GM23338 (cell line): ENCODE measurements around the gene C8G. TPM values are rescaled to one million over a fixed set of nuclear protein-coding genes. Genes with fewer than 3 reads are reported as not detected.

Source experiments
- ATAC-seq: fragments of 200-7000 bp; cut with Tn5 transposase; 3 replicates; pipeline ENCODE4 v1.9.1; 2020
- DNase-seq: peaks from one replicate; pipeline ENCODE4 v3.0.0-alpha.2; 2015; ENCODE audit warnings: low spot score
- H2AFZ ChIP-seq: fragments of 200-600 bp; sonication (generic); 2 replicates; pipeline ENCODE4 v1.8.0; 2016; ENCODE audit warnings: antibody characterized with exemption, mild to moderate bottlenecking, moderate library complexity
- H3F3A ChIP-seq: fragments of 200-600 bp; sonication (generic); replicated peaks from 2 replicates; pipeline ENCODE4 v1.8.0; 2017; ENCODE audit warnings: antibody characterized with exemption, mixed run types, low read depth
- H3K27ac ChIP-seq: fragments of 200-600 bp; sonication (generic); 2 replicates; pipeline ENCODE4 v1.6.1; 2016; ENCODE audit warnings: low read depth
- H3K27me3 ChIP-seq: fragments of 200-600 bp; sonication (generic); 2 replicates; pipeline ENCODE4 v1.8.0; 2016; ENCODE audit warnings: mild to moderate bottlenecking, mixed run types, moderate library complexity; ENCODE audit not compliant: insufficient read depth
- H3K36me3 ChIP-seq: fragments of 200-600 bp; sonication (generic); 2 replicates; pipeline ENCODE4 v1.8.0; 2016; ENCODE audit warnings: mild to moderate bottlenecking; ENCODE audit not compliant: insufficient read depth
- H3K4me1 ChIP-seq: fragments of 200-600 bp; sonication (generic); 2 replicates; pipeline ENCODE4 v1.8.0; 2016; ENCODE audit warnings: mild to moderate bottlenecking, moderate library complexity; ENCODE audit not compliant: insufficient read depth
- H3K4me2 ChIP-seq: fragments of 200-600 bp; sonication (generic); 2 replicates; pipeline ENCODE4 v1.7.1; 2017; ENCODE audit warnings: mixed run types
- H3K4me3 ChIP-seq: fragments of 200-600 bp; sonication (generic); 2 replicates; pipeline ENCODE4 v1.6.1; 2016; ENCODE audit warnings: mixed run types
- H3K79me2 ChIP-seq: fragments of 200-600 bp; sonication (generic); replicated peaks from 2 replicates; pipeline ENCODE4 v1.8.0; 2017; ENCODE audit warnings: mild to moderate bottlenecking; ENCODE audit not compliant: insufficient read depth
- H3K9me2 ChIP-seq: fragments of 200-600 bp; sonication (generic); 2 replicates; pipeline ENCODE4 v1.8.0; 2017; ENCODE audit not compliant: insufficient read depth
- H4K20me1 ChIP-seq: fragments of 200-600 bp; sonication (generic); replicated peaks from 2 replicates; pipeline ENCODE4 v1.8.0; 2017; ENCODE audit warnings: mild to moderate bottlenecking; ENCODE audit not compliant: insufficient read depth
- H3K27ac Mint-ChIP-seq: 2 replicates; pipeline ENCODE4 v1.8.0; 2020; ENCODE audit warnings: inconsistent platforms, mild to moderate bottlenecking, moderate library complexity, mixed read lengths
- H3K27me3 Mint-ChIP-seq: 3 replicates; pipeline ENCODE4 v1.8.0; 2022; ENCODE audit warnings: low read depth, mild to moderate bottlenecking, moderate library complexity, mixed read lengths, inconsistent platforms; ENCODE audit not compliant: insufficient read depth, poor library complexity
- H3K36me3 Mint-ChIP-seq: 3 replicates; pipeline ENCODE4 v1.8.0; 2021; ENCODE audit warnings: low read depth, mild to moderate bottlenecking, inconsistent platforms, moderate library complexity, mixed read lengths
- H3K4me1 Mint-ChIP-seq: 3 replicates; pipeline ENCODE4 v1.8.0; 2020; ENCODE audit warnings: mild to moderate bottlenecking, inconsistent platforms, mixed read lengths
- H3K4me3 Mint-ChIP-seq: 3 replicates; pipeline ENCODE4 v1.8.0; 2021; ENCODE audit warnings: moderate library complexity, mild to moderate bottlenecking, inconsistent platforms, mixed read lengths
- H3K9me3 Mint-ChIP-seq: 3 replicates; pipeline ENCODE4 v1.8.0; 2020; ENCODE audit warnings: moderate library complexity, mild to moderate bottlenecking, inconsistent platforms, mixed read lengths
- EZH2phosphoT487 ChIP-seq: fragments of 200-600 bp; sonication (generic); IDR thresholded peaks from one replicate; pipeline ENCODE4 v1.8.1; 2018; ENCODE audit warnings: antibody characterized with exemption; ENCODE audit not compliant: unreplicated experiment
- NANOG ChIP-seq: IDR thresholded peaks from 2 replicates; pipeline ENCODE4 v1.6.1; 2016; ENCODE audit warnings: antibody characterized with exemption, borderline replicate concordance
- POLR2AphosphoS5 ChIP-seq: IDR thresholded peaks from 2 replicates; pipeline ENCODE4 v1.6.1; 2016; ENCODE audit warnings: antibody characterized with exemption, low read depth
- STAT1 ChIP-seq: IDR thresholded peaks from one replicate; pipeline ENCODE4 v1.6.1; 2016; ENCODE audit warnings: antibody characterized with exemption; ENCODE audit not compliant: unreplicated experiment
- ZNF331 ChIP-seq: fragments of 250-450 bp; sonication (Bioruptor Pico); IDR thresholded peaks from 2 replicates; pipeline ENCODE4 v1.5.0; 2020; ENCODE audit warnings: low read depth, mild to moderate bottlenecking, moderate library complexity
- polyA plus RNA-seq: library from polyadenylated mRNA; unstranded; fragments of >200 nt; fragmentation: Nextera tagmentation; extraction: Ambion mirVana; gene quantifications from 2 replicates; pipeline ENCODE4 v1.2.1, GENCODE V29; 2016
- total RNA-seq: library from RNA; depleted of rRNA; stranded (reverse); fragments of >200 nt; shearing (Covaris generic); gene quantifications from 2 replicates; pipeline ENCODE4 v1.2.3, GENCODE V29; 2014
- TF ChIP-seq, protein P1 (sequence below), 2 experiments: fragments of 200-600 bp in 1 of 2; sonication (generic) in 1 of 2; conservative IDR thresholded peaks; 2 replicates each; pipeline versions ENCODE4 v1.5.1 to v1.6.1; 2016 to 2017; ENCODE audit warnings: antibody characterized with exemption in 2 of 2, low read depth in 2 of 2, mild to moderate bottlenecking in 2 of 2, moderate library complexity in 1 of 2
- TF ChIP-seq, protein P2 (sequence below): IDR thresholded peaks from one replicate; pipeline ENCODE4 v1.6.1; 2018; ENCODE audit warnings: antibody characterized with exemption; ENCODE audit not compliant: unreplicated experiment
- TF ChIP-seq, protein P3 (sequence below): IDR thresholded peaks from 2 replicates; pipeline ENCODE4 v1.6.1; 2016; ENCODE audit warnings: antibody characterized with exemption

Gene C8G
- total and polyA plus RNA-seq, 2 experiments from 2014 or later = not detected

DNA sequence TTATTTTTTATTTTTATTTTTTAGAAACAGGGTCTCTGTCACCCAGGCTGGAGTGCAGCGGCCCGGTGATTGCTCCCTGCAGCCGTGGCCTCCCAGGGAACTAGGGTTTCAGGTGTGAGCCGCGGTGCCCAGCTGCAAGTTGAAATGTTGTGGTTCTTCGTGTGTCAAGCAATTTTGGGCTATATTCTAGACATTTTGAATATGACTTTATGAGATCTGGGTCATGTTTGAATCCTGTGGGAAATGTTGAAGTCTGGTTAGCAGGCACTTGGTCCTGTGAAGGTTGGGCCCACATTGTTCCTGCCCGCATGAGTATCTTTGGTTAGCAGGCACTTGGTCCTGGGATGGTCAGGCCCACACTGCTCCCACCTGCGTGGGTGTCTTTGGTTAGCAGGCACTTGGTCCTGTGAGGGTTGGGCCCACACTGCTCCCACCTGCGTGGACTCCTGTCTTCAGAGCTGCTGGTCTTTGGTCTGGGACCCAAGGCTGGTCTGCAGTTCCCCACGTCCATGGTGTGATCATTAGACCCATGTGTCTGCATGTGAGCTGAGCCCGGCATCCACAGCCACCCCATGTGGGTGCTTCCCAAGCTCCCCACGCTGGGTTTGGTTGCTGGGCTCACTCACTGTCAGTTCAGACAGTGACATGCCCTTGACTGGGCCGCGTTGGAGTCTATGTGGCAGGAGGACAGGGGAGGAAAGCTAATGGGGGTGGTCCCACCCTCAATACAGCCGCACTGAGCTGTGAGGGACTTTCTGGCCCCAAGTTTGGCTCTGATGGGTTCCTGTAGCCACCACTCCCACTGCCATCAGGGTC, 7.6 kb upstream of the C8G start (continued):
- TF ChIP-seq, protein P1, sequence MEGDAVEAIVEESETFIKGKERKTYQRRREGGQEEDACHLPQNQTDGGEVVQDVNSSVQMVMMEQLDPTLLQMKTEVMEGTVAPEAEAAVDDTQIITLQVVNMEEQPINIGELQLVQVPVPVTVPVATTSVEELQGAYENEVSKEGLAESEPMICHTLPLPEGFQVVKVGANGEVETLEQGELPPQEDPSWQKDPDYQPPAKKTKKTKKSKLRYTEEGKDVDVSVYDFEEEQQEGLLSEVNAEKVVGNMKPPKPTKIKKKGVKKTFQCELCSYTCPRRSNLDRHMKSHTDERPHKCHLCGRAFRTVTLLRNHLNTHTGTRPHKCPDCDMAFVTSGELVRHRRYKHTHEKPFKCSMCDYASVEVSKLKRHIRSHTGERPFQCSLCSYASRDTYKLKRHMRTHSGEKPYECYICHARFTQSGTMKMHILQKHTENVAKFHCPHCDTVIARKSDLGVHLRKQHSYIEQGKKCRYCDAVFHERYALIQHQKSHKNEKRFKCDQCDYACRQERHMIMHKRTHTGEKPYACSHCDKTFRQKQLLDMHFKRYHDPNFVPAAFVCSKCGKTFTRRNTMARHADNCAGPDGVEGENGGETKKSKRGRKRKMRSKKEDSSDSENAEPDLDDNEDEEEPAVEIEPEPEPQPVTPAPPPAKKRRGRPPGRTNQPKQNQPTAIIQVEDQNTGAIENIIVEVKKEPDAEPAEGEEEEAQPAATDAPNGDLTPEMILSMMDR (conservative IDR thresholded peaks at IDR 0.05; ENCODE audit: low read depth in 2 of 2) = no peak
- no peak for TF ChIP-seq EZH2phosphoT487
- no peak for TF ChIP-seq STAT1
- TF ChIP-seq, protein P2, sequence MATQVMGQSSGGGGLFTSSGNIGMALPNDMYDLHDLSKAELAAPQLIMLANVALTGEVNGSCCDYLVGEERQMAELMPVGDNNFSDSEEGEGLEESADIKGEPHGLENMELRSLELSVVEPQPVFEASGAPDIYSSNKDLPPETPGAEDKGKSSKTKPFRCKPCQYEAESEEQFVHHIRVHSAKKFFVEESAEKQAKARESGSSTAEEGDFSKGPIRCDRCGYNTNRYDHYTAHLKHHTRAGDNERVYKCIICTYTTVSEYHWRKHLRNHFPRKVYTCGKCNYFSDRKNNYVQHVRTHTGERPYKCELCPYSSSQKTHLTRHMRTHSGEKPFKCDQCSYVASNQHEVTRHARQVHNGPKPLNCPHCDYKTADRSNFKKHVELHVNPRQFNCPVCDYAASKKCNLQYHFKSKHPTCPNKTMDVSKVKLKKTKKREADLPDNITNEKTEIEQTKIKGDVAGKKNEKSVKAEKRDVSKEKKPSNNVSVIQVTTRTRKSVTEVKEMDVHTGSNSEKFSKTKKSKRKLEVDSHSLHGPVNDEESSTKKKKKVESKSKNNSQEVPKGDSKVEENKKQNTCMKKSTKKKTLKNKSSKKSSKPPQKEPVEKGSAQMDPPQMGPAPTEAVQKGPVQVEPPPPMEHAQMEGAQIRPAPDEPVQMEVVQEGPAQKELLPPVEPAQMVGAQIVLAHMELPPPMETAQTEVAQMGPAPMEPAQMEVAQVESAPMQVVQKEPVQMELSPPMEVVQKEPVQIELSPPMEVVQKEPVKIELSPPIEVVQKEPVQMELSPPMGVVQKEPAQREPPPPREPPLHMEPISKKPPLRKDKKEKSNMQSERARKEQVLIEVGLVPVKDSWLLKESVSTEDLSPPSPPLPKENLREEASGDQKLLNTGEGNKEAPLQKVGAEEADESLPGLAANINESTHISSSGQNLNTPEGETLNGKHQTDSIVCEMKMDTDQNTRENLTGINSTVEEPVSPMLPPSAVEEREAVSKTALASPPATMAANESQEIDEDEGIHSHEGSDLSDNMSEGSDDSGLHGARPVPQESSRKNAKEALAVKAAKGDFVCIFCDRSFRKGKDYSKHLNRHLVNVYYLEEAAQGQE = no peak

DNA sequence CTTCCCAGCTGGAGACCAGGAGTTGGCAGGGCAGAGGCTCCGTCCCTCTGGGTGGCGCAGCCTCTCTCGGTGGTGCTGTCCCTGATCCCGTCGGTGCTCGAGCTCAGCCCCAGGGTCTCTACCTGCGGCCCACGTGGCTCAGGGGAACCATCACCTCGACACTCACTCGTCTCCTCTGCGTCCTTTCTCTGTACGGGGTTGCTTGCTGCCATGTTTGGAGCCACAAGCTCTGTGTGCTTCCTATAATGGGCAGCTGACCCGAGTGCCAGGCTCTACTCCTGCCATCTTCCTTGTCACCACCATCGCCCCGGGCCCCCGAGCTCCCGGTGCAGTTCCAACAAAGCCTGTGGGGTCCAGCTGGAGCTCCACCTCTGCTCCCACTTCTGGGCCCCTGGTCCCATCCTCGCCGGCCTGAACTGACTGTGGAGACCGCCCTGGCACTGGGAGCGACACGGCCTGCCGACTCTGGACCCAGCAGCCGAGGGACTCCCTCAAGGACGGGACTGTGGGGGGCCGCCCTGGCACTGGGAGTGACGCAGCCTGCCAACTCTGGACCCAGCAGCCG, 5.5 kb upstream of the C8G start:
- H3K27ac ChIP-seq = 0 out of 2 replicates have a peak overlapping the region, but pooled peaks have one; percentile 72
- no peaks in the 10 kb centered on the region; the same call in 1 of the 2 replicates for H3K4me1 ChIP-seq
- Mint-ChIP-seq H3K27me3 (peaks cover 10% of the 10 kb centered on the region), H3K4me1 (peaks cover 3% of the 10 kb centered on the region), H3K27ac (no peak overlapping the region; the same call in 1 of the 2 replicates), H3K9me3 (no peaks in the 10 kb centered on the region; the same call in 2 of the 3 replicates), H3K36me3 (peaks cover 44% of the 10 kb centered on the region), H3K4me3 (no peak overlapping the region)
- TF ChIP-seq NANOG (no peak), POLR2AphosphoS5 (no peak), ZNF331 (no peak)
- TF ChIP-seq, protein P2 = no peak
- TF ChIP-seq, protein P3, sequence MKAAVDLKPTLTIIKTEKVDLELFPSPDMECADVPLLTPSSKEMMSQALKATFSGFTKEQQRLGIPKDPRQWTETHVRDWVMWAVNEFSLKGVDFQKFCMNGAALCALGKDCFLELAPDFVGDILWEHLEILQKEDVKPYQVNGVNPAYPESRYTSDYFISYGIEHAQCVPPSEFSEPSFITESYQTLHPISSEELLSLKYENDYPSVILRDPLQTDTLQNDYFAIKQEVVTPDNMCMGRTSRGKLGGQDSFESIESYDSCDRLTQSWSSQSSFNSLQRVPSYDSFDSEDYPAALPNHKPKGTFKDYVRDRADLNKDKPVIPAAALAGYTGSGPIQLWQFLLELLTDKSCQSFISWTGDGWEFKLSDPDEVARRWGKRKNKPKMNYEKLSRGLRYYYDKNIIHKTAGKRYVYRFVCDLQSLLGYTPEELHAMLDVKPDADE = no peak
- TF ChIP-seq, protein P1 (conservative IDR thresholded peaks at IDR 0.05; ENCODE audit: low read depth in 2 of 2) = no peak
- DNase-seq (no peak), ATAC-seq (no peak)
- peaks cover 12% of the 10 kb centered on the region for H4K20me1 ChIP-seq
- H2AFZ ChIP-seq = no peak overlapping the region
- H3K27me3 ChIP-seq = no peaks in the 10 kb centered on the region
- 0 out of 2 replicates have a peak, but pooled peaks cover 9% of the 10 kb centered on the region for H3K79me2 ChIP-seq
- H3K9me2 ChIP-seq = no peaks in the 10 kb centered on the region
- H3K4me2 ChIP-seq = no peak overlapping the region
- H3K4me3 ChIP-seq = no peak overlapping the region
- H3K36me3 ChIP-seq = no peaks in the 10 kb centered on the region
- peaks cover 3% of the 10 kb centered on the region; the same call in 1 of the 2 replicates for H3F3A ChIP-seq
